Measurements from ENCODE around the gene AGXT2. TPM values are rescaled to one million over a fixed set of nuclear protein-coding genes. Genes with fewer than 3 reads are reported as not detected.

AGXT2 gene
- total RNA-seq, 4 donors from 2014 or later, result not detected

DNA sequence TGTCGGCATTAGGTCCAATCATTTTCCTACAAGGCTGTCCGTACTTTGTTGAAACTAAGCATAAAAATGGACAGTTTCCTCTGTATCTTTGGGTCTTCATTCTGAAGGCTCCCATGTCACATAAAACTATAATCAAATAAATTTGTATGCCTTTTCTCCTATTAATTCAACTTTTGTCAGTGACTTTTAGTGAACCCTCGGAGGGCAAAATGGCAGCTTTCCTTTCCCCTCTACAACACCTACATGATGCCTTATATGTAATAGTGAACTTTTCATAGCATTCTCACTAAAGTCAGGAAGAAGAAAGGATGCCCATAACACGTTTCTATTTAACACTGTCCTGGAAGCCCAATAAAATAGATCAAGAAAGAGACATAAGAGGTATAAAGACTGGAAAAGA is 5.1 kb upstream of the AGXT2 start:
- no peak overlapping the region for H3K4me3 ChIP-seq (ENCODE audit: low read depth, poor library complexity, severe bottlenecking)
- TF ChIP-seq POLR2A (IDR thresholded peaks at IDR 0.05), result no peak
- TF ChIP-seq, protein P1, sequence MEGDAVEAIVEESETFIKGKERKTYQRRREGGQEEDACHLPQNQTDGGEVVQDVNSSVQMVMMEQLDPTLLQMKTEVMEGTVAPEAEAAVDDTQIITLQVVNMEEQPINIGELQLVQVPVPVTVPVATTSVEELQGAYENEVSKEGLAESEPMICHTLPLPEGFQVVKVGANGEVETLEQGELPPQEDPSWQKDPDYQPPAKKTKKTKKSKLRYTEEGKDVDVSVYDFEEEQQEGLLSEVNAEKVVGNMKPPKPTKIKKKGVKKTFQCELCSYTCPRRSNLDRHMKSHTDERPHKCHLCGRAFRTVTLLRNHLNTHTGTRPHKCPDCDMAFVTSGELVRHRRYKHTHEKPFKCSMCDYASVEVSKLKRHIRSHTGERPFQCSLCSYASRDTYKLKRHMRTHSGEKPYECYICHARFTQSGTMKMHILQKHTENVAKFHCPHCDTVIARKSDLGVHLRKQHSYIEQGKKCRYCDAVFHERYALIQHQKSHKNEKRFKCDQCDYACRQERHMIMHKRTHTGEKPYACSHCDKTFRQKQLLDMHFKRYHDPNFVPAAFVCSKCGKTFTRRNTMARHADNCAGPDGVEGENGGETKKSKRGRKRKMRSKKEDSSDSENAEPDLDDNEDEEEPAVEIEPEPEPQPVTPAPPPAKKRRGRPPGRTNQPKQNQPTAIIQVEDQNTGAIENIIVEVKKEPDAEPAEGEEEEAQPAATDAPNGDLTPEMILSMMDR (IDR thresholded peaks at IDR 0.05), result no peak
- intact Hi-C loops (cut with DNase I; ENCODE audit: low total_unique reads), result no loop called here
- no peak for DNase-seq (ENCODE audit: low spot score in 2 of 2)
- 83 to 87% methylated on average over 4 of the region's 4 CpGs for WGBS, 2 donors

DNA sequence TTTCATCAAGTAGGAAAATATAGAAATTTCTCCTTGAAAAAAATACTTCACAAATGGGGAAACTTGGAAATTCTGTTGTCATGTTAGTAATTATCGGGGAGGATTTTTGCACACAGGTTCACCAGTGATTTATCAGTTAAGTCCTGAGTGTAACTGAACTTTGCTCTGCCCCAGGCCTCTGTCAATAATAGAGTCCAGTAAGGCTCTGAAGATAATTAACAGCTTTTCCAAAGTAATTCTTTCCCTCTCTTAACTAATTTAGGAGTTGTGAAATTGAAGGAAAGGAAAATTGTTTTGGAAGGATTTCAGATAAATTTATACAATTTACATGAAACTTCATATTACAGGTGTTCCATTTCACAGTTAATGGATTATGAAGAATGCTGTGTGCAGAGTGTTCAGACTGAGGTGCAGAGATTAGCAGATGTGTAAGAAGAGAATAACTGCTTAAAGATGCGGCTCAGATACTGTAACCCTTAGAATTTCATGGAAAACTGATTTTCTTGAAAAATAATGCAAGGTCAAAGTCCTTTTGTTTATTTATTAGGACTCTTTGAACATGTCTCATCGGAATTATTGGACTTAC is 2.9 kb upstream of the AGXT2 start:
- 80 to 84% methylated on average over 3 of the region's 3 CpGs for WGBS, 2 donors
- intact Hi-C loops (cut with DNase I; ENCODE audit: low total_unique reads), result no loop called here
- no peak for TF ChIP-seq POLR2A (IDR thresholded peaks at IDR 0.05)
- TF ChIP-seq, protein P1 (IDR thresholded peaks at IDR 0.05), result no peak
- H3K4me3 ChIP-seq (ENCODE audit: low read depth, poor library complexity, severe bottlenecking), result no peak overlapping the region
- no peak for DNase-seq (ENCODE audit: low spot score in 2 of 2)

DNA sequence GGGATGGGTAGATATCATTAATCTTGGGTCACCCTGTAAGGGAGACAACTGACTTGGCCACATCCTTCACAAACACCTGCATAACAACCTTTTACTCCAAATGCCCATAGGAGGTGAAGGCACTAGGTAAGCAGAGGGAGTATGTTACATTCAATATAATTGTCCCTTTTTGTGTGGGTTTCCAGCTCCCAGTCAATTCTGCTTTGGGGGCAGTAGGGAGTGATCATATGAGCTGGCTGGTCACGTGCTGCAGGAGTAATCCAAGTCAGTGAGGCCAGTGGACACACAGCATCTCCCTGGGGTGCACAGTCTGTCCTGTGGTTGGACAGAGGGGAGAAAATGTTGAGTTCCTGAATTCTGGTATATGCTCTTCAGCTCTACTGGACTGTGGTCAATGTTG is 1.2 kb upstream of the AGXT2 start:
- intact Hi-C loops (cut with DNase I; ENCODE audit: low total_unique reads), result no loop called here
- 69 to 94% methylated on average over 1 of the region's 1 CpG for WGBS, 2 donors
- no peak for DNase-seq (ENCODE audit: low spot score in 2 of 2)

DNA sequence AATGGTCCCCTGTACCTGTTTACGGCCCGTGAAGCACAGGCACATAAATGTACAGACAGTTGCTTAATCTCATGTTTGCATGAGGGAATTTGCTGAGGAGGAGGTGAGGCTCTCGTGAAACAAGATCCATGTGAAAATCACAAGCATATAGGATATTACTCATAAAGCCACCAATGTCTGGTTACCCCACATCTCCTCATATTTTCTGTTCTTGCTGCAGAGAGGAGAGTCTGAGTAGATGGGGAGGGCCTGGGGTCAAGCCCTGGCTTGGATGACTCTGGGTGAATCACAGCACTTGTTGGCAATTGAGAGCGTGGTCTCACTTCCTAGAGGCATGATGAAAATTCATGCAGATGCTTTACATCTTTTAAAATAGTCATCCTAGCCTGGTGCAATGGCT is 975 bp downstream of the AGXT2 start:
- intact Hi-C loops (cut with DNase I; ENCODE audit: low total_unique reads), result no loop called here
- 87 to 93% methylated on average over 4 of the region's 4 CpGs for WGBS, 2 donors
- H3K4me3 ChIP-seq (ENCODE audit: low read depth, poor library complexity, severe bottlenecking), result no peak overlapping the region
- no peak for DNase-seq (ENCODE audit: low spot score in 2 of 2)
- no peak for TF ChIP-seq POLR2A (IDR thresholded peaks at IDR 0.05)
- TF ChIP-seq, protein P1 (IDR thresholded peaks at IDR 0.05), result no peak

More for the DNA sequence above, 1.2 kb upstream of the AGXT2 start:
- TF ChIP-seq, protein P1 (IDR thresholded peaks at IDR 0.05), result no peak
- TF ChIP-seq POLR2A (IDR thresholded peaks at IDR 0.05), result no peak
- no peak overlapping the region for H3K4me3 ChIP-seq (ENCODE audit: low read depth, poor library complexity, severe bottlenecking)

DNA sequence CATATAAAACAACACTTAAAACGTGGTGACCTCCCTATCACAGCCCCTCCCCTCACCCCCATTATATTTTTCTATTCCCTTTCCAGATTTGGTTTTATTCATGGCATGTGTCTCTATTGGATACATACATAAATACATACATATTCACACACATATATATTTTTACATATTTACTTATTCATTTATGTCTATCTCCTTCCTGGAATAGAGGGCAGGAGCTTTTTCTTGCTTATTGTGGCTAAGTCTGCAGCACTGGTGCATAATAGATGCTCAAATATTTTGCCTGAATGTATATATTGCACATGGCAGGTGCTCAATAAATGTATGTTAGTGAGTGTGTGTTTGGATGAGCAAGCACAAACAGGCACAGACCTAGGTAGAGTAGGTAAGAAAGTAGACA is 2.5 kb downstream of the AGXT2 start:
- intact Hi-C loops (cut with DNase I; ENCODE audit: low total_unique reads), result no loop called here
- 34 to 57% methylated on average over 1 of the region's 1 CpG for WGBS, 2 donors

More for the DNA sequence above, 2.5 kb downstream of the AGXT2 start:
- no peak for DNase-seq (ENCODE audit: low spot score in 2 of 2)
- H3K4me3 ChIP-seq (ENCODE audit: low read depth, poor library complexity, severe bottlenecking), result no peak overlapping the region
- TF ChIP-seq, protein P1 (IDR thresholded peaks at IDR 0.05), result no peak
- TF ChIP-seq POLR2A (IDR thresholded peaks at IDR 0.05), result no peak
